LNCAP (cell line): ENCODE data around the gene SH3GLB2.

Experiments
- CTCF ChIP-seq: fragments of 450-650 bp; IDR thresholded peaks from 2 replicates; pipeline ENCODE4 v1.5.1; 2017; ENCODE audit warnings: mild to moderate bottlenecking

The SH3GLB2 gene

GRCh38 chr9:129071526-129072126 lies 43.5 kb upstream of the SH3GLB2 start:
- no peak for TF ChIP-seq CTCF

GRCh38 chr9:129070696-129071525 lies 42.8 kb upstream of the SH3GLB2 start:
- TF ChIP-seq CTCF = no peak

GRCh38 chr9:129069862-129070641 lies 41.9 kb upstream of the SH3GLB2 start:
- no peak for TF ChIP-seq CTCF

GRCh38 chr9:129068990-129069861 lies 41.1 kb upstream of the SH3GLB2 start:
- no peak for TF ChIP-seq CTCF

GRCh38 chr9:129068110-129068509 lies 40.0 kb upstream of the SH3GLB2 start:
- TF ChIP-seq CTCF = no peak

- no peak for TF ChIP-seq CTCF
Observed at GRCh38 chr9:129064499-129064908, 36.4 kb upstream of the SH3GLB2 start.

- TF ChIP-seq CTCF = no peak
Observed at GRCh38 chr9:129063061-129063460, 34.9 kb upstream of the SH3GLB2 start.
